GM21390 (cell line): Measurements from ENCODE around the gene STARD10.

ENCODE experiments used
- ATAC-seq: cut with Tn5 transposase; IDR thresholded peaks from one replicate; pipeline ENCODE4 v1.9.1; 2021; ENCODE audit not compliant: unreplicated experiment

The STARD10 gene

DNA sequence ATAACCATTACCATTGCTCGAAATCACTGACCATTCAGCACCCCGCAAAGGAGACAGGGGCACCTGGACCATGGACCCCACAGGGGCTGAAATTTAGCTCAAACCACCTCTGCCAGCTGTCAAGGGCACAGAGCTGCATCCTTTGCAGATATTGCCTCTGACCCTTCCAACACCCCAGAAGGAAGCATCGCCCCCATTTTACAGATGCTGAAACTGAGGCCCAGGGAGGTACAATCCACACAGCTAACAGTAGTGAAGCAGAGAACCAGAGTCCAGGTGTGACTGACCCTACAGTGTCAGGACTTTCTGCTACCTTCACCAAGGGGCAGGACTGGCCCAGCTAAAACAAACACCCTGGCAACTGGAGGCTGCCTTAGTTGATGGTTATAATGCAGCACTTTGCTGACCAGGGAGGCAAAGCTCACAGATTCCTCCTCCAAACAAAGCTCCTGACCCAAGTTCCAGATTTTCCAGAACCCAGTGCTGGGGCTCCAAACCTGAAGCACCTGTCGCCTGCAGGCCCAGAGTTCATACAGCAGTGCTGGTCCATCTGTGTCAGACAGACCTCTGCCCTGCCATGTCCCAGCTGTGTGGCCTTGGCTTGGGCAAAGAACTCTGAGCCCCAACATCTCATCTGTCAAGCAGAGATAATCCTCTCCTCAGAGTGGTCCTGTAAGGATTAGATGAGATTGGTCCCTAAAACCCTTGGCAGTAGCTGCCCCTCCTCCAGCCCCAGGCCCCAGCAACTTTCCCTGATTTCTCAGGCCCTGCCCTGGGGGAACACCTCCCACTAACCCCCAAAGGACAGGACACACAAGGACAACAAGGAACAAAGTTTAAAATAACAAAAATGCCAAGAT, 26.4 kb downstream of the STARD10 start:
- ATAC-seq = no peak

DNA sequence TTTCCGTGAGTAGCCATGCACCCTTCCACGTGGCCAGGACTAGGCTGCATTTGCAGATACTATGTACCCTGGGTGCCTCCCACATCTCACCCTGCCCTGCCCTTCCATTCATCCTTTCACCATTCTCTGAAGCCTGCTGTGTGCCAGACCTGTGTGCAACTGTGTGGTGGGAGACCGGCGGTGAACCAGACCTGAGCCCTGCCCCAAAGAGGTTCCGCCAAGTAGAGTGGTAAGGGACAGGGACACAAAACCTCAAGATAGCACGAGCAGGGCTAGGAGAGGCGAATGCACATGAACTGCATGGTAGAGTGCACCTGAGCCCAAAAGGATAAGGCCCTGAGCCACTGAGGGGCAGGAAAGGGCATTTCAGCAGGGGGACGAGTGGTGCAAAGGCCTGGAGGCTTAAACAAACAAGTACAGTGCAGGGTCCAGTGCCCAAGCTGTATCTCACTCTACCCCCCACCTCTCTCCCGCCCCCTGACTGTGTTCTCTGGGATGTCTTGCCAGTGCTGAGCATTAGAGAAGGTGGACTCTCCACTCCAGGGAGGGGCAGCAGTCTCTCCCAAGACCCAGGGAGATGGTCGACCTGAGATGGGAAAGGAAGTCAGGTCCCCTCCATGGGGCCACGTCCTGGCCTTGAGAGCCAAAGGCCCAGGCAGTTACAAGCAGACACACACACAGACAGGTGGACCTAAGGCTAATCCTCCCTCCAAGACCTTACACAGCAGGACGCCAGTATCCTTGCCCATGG, 27.5 kb downstream of the STARD10 start:
- ATAC-seq = no peak

DNA sequence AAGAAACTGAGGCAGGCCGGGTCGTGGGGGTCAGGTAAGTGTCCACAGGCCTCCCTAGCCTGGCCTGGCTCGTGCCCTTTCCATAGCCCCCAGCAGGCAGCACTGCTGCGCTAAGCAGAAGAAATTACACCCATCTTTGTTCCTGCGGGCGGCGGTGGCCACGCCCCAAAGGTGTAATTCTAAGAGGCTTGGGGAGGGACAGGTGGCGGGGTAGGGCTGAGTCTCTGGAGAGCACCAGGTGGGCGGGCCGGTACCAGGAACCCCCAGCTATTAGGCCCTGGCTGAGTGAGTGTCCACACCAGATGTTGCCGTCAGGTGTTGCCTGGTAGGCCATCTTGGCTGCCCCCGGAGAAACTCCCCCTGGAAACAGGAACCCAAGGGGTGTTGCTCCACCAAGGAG, 29.3 kb downstream of the STARD10 start:
- ATAC-seq = no peak

DNA sequence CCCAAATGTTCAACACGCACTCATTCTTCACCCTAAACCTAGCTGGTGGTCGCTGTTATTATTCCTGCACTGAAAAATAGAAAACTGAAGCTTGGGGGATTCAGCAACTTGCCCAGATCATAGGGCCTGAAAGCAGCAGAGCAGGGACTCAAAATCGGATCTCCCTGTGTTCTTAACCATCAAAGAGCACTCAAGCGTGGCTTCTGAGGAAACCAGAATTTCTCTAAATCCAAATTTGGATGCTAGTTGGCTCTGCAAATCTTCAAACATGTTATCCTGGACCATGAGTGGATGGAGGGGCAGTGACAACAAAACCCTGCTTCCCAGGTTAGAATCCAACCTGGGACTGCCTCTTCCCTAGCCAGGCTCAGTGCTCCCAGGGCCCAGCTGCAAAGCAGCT, 30.0 kb downstream of the STARD10 start:
- no peak for ATAC-seq

DNA sequence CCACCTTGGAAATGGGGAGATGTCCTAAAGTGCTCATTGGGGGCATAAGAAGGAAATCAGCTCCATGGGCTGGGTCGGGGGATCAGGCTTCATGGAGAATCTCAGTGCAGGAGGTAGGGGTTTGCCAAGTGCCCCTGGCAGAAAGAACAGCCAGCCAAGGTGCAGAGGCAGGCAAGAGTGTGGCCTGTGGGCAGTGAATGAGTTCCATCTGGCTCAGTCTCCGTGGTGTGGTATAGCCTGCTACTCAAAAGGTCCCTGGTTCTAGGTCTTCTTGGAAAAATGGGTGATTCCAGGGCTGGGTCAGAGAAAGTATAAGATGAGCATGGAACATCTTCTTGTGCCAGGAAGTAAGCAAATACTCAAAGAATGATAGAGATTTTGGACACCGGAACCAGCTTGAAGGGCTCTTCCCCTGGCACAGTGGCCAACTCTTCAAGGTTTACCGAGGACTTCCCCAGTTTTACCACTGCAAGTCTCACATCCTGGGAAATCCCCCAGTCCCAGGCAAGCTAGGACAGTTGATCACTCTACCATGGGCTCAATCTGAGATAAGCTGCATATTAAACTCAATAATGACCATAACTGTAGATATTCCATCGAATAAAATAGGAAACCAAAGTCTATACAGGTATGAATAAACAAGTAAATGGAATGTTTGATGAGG, 31.1 kb downstream of the STARD10 start:
- no peak for ATAC-seq

DNA sequence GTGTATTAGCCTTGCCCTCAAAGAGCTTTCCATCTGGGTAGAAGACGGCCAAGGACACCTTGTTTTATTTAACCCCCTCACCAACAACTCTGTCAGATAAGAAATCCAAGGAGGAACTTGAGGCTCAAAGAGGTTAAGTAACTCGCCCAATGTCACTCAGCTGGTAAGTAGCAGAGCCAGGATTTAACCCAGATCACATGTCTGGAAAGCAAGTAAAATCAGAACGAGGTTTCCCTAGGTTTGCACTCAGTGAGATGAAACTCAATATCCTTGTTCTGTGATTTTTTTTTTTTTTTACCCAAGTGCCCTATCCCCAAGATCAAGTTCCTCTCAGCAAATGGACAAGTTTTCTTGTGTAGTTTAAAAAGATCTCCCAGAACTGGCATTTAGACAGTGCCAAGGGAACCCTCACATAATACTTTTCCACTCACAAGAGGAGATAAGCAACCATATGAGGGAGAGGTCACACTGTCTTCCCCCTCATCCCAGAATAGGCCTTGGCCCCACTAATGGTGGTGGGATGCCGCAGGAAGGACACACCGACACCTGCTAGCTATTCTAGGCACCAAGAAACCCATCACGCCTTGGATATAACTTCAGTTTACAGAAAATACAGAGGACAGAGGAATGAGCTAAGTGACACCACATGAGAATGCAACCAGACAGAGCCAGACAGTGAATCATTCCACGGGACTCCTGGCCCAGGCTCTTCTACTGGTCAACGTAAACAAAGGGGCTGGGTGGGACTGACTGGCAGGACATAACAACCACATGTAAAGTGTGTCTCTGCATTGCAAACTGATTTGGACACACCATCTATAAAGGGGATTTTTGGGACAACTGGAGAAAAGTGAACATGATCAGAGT, 33.1 kb downstream of the STARD10 start:
- no peak for ATAC-seq

DNA sequence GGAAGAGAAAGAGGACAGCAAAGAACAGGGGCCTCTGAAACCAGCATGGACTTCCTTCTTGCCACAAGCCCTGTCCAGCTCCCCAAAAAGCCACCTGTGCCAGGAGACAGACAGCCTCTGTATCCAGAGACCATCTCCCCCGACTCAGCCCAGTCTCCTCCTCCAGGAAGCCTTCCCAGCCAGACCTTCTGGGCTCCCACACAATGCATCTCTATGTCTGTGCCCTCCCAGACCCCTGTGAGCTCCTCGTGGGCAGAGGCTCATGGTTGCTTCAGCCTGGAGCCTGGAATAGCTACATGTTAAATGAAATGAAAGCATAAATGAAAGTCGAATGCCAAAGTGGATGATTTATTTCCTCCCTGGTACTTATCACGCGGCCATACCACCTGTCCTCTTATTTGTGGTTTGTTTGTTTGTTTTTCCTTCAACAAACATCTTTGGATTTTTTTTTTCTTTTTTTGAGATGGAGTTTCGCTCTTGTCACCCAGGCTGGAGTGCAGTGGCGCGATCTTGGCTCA, 34.3 kb downstream of the STARD10 start:
- ATAC-seq = no peak

DNA sequence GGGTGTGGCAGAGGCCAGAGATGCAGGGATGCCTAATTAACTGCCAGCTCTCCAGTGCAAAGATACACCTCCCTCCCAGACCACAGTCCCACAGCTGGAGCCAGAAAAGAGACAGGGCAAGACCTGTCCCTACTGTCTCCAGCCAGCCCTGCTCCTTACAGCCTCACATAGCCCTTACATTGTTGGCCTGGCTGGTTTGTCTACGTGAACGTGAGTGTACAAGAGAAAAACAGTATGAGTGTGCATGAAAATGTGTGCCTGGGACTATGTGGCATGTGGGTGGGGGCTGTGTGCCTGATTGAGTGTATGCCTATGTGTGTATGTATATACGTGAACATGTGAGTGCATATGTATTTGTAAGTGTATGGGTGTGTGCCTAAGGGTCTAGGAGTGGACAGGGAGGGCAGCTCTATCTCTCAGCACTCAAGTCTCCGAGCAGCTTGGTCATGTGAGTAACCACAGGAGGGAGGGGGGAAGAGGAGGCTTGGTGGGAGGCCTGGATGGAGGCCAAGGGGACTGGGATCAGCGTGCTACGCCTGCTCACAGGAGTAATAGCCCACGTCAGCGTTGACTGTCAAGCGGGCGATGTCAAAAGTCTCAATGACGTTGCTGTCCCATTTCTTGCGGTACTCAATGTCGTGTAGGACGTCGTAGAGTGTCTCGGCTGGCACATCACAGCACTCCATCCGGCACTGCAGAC, 35.0 kb downstream of the STARD10 start:
- no peak for ATAC-seq

DNA sequence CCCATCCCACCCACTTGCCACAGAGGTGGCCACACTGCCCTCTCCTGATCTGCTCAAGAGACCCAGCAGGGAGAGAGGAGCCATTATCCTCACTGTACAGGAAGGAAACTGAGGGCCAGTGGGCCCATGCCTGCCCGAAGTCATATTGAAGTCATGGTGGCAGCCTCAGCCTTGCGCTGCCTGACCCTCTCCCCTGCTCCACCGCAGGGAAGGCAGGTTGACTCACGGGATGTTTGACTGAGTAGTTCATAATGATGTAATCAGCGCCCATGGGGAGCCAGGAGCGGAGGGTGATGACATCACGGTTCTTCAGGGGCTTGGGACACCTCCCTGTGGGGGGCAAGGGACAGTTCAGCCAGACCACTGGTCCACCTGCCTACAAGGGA, 35.5 kb downstream of the STARD10 start:
- ATAC-seq = no peak

DNA sequence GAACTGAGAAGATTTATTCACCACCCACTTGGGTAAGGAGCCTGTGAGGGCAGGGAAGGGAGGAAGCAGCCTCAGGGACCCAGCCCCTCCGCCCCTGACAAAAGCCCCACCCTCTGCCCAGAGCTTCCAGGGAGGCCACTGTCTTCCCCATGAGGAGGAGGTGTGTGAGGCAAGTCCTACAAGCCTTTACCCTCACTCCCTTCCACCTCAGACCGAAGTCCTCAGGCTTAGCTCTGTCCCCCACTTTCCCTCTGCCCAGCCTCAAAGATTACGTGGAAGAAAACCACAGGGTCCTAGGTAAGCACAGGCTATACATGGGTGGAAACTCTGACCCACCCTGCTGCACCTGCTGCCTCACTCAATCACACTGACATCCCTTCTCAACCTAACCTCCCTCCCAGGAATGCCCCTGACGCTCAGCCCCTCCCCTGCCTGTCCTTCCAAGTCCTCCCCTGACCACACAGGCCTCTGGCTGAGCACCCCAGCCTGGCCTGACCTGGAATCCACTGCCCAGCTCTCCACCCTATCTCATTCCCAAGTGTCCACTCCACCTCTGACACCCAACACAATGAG, 38.0 kb downstream of the STARD10 start:
- no peak for ATAC-seq

DNA sequence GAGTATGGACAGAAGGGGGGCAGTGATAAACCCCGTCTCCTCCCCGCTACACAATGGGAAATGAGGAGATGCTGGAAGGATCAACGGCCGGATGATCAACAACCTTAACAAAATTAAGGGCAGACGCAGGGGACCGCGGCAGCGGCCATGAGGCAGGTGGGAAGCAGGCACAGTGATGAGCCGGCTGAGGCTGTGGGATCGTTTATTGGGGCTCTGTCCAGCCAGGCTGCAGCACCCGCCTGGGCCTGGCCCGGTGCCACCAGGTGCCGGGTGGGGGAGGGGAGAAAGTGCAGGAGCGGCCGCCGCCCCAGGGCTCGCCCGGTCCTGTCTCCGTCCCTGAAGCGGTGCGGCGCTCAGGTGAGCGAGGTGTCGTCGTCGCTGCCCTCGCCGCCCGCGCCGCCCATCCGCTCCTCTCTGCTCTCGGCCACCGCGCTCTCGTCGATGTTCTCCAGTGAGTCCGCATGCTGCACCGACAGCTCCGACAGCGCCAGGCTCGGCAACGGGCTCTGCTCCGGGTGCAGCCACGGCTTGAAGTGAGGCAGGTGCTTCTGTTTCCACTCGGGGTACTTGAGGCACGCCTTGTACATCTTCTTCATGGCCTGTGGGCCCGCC, 39.2 kb downstream of the STARD10 start:
- ATAC-seq = no peak

DNA sequence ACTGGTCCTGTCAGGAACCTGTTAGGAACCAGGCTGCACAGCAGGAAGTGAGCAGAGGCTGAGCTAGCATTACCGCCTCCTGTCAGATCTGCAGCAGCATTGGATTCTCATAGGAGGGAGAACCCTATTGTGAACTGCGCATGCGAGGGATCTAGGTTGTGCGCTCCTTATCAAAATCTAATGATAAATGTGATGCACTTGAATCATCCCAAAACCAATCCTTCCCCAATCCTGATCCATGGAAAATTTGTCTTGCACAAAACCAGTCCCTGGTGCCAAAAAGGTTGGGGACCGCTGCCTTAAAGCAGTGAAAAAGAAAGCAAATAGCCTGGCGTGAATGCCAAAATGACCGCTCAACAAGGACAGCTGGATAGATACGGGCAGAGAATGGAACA, 39.7 kb downstream of the STARD10 start:
- ATAC-seq = no peak

DNA sequence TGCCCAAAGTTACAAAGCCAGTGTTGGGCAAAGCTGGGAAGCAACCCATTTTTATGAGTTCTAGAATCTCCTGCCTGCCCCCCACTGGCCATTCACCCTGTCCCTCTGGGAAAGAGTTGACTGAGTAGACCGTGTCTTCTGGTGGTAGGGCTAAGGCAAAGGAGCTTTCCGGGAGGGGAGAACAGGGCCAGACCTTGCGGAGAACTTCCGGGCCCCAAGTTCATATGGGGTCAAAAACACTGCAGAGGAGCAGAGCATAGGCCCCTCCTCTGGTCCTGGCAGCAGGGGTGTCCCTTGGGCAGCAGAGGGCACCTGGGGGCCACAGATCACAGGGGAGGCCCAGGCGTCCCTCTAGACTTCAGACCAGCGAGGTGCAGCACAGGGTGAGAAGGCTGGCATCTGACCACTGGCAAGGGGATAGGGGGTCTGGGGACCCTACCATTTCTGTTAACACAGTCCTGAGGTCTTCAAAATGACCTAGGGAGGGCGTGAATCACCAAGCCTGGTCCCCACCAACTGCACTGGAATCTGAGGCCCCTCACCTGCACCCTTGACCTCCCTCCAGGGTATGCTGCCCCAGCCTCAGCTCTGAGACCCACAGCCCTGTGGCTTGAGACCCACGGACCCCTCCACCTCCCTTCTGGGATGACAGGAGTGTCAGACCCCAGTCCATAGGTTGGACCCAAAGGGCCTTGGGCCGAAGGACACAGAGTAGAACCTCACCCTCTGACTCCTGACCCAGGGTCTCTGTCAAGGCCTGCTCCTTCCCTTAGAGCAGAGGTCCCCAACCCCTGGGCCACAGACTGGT, 40.3 kb downstream of the STARD10 start:
- no peak for ATAC-seq

DNA sequence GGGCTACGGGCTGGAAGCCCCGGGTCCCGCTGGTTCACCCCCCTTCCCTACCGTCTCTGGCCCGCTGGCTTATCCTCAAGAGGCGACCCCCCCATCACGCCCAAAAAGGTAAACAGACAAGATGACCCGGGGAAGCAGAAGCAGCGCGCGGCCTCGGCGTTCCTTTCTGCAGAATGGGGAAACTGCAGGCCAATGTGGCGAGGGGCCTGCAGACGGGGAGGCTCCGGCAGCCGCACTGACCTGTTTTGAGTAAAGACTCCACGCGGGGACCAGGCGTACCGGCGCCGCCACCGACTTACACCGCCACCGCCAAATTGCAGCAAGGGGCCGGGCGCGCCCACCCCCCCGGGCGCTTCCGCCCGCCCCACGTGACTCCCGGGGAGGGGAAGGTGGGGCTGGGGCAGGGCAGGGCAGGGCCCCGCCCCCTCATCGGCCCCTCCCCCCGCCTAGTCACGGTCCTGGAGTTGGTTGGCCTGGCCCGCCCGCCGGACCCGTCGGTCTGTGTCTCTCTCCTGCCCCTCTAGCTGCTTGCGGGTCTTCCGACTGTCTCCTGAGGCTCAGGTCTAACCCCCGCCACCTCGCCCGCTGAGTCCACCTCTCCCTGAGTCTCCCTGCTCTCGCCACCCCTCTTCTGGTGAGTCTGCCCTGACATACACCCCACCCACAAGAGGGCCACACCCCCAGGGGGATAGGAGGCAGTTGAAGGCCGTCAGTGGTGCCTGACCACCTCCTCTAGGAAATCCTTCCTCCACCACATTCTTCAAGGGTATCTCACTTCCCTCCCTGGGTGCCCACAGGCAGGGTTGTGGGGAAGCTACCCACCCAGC, 41.5 kb downstream of the STARD10 start, which contains the start of gene ARAP1:
TSS of gene ARAP1 (minus strand) at position 321 of the 827 bp plus-strand sequence. CDS start 25,280 bp downstream, outside the sequence.
- peak; percentile 68 for ATAC-seq

DNA sequence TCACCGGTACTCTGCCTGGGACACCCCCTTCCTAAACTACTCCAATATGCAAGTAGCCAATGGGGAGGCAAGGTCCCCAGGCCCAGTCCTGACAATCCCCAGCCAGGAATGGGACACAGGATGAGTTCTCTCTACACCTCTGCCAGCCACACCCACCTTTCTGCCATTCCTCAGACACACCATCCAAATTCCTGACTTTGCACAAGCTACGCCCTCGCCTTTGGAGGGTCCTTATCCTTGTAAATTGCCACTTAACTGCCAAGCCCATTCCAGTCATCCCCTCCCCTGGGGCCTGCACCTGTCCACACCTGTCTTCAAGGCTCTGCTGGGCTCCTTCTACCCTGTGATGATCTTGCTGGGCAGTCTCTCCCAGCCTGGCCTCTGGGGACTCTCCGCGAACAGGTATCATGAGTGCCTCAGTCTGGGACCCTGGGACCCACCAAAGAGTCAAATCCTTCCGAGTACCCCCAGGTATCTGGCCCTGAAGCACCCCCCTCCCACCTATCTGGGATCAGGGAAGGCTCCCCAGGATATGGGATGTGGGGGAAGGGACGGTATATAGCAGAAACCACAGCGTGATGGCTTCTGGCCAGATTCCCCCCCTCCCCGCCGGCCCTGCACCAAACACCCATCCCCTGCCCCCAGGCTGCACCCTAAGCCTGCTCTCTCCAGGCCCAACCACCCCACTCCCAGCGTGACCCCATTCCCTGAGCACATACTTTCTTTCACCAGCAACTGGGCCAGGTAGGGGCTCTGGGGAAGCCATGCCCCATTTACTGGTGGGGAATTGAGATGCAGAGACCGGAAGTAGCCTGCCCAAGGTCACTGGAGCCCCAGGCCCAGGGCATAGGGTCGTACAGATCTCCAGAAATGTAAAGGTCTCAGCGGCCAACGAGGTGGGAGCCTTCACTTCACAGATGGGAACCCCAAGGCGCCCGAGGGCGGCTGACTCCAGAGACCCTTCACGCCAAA, 42.4 kb downstream of the STARD10 start:
- ATAC-seq = no peak

DNA sequence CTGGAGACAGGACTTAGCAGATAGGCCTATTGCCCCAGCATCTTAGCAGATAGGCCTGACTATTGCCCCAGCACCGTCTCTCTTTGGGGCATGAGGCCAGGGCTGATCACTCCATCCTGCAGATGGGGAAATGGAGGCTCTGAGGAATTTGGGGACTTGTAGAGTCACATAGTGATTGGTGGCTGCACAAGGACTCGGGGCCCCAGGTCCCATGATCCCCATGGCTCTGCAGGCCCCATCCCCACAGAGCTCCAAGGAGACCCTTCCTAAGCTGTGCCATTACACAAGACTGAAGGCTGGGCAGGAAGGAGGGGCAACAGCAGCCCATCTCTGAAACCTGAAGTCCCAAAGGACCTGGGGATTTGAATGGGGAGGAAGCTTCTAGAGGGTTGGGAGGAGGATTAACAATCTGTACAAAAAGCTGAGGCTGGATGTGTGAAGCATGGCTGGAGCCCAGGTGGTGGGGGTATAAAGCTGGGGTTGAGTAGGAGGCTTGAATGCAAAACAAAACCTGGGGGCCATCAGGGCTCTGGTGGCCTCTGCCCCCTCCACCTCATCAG, 43.2 kb downstream of the STARD10 start:
- ATAC-seq = no peak
